Panc1 (cell line): ENCODE results near the gene SIPA1L2. TPM values are rescaled to one million over a fixed set of nuclear protein-coding genes. Genes with fewer than 3 reads are reported as not detected.

Source experiments
- ATAC-seq: fragments of 200-7000 bp; cut with Tn5 transposase; 2 replicates; pipeline ENCODE4 v1.9.1; 2020; ENCODE audit warnings: mild to moderate bottlenecking, moderate library complexity
- BruUV-seq: library from RNA; stranded (reverse); fragments of 400-500 nt; replicated peaks from 2 replicates; lab custom pipeline; 2021; lab: Mats Ljungman, UMichigan
- CTCF ChIA-PET: fragments of 300-600 bp; sonication (Branson Sonifier 250); formaldehyde crosslinking; loops from one replicate; lab custom pipeline; 2022; ENCODE audit warnings: antibody characterized with exemption; lab: Charles Lee
- POLR2A ChIA-PET: fragments of 300-600 bp; sonication (Branson Sonifier 250); formaldehyde crosslinking; loops from one replicate; lab custom pipeline; 2022; ENCODE audit warnings: antibody characterized with exemption; lab: Charles Lee
- DNase-seq: peaks from one replicate; pipeline ENCODE4 v3.0.0-alpha.2; 2010; ENCODE audit warnings: low read depth, low spot score
- H3K27ac ChIP-seq: 2 replicates; pipeline ENCODE4 v1.5.1; 2011; ENCODE audit warnings: mild to moderate bottlenecking, low read length, inconsistent platforms
- H3K27me3 ChIP-seq: fragments of 200-500 bp; sonication (Bioruptor generic); 2 replicates; pipeline ENCODE4 v1.6.0; 2014; ENCODE audit warnings: low read length, inconsistent platforms; ENCODE audit not compliant: control insufficient read depth, insufficient read depth
- H3K36me3 ChIP-seq: fragments of 200-500 bp; sonication (Bioruptor generic); 2 replicates; pipeline ENCODE4 v1.5.1; 2014; ENCODE audit warnings: inconsistent platforms, mild to moderate bottlenecking, low read length, moderate library complexity; ENCODE audit not compliant: control insufficient read depth, insufficient read depth
- H3K4me1 ChIP-seq: 2 replicates; pipeline ENCODE4 v1.5.1; 2011; ENCODE audit warnings: inconsistent platforms, mild to moderate bottlenecking, low read length, moderate library complexity; ENCODE audit not compliant: control insufficient read depth, insufficient read depth
- H3K4me3 ChIP-seq, 2 experiments: 2 replicates each; pipeline ENCODE4 v1.5.1; 2011 to 2012; ENCODE audit warnings: low read depth in 2 of 2, low read length in 2 of 2, mild to moderate bottlenecking in 2 of 2, inconsistent platforms in 1 of 2, moderate library complexity in 1 of 2
- H3K9me3 ChIP-seq: fragments of 200-500 bp; sonication (Bioruptor generic); 2 replicates; pipeline ENCODE4 v1.5.1; 2014; ENCODE audit warnings: low read depth, mild to moderate bottlenecking, inconsistent platforms, low read length, moderate library complexity; ENCODE audit not compliant: control insufficient read depth, insufficient read depth
- POLR2AphosphoS5 ChIP-seq: IDR thresholded peaks from 2 replicates; pipeline ENCODE4 v1.6.1; 2012; ENCODE audit warnings: mild to moderate bottlenecking, low read depth, low read length, moderate library complexity
- SIN3A ChIP-seq: IDR thresholded peaks from 2 replicates; pipeline ENCODE4 v1.6.1; 2012; ENCODE audit warnings: low read depth, mild to moderate bottlenecking, low read length, moderate library complexity, borderline replicate concordance; ENCODE audit not compliant: insufficient read depth
- TCF7L2 ChIP-seq: IDR thresholded peaks from 2 replicates; pipeline ENCODE4 v1.6.1; 2011; ENCODE audit warnings: mild to moderate bottlenecking, low read depth, low read length, inconsistent platforms
- in situ Hi-C: cut with HindIII; loops from 2 replicates; pipeline ENCODE4 v1.10.0; 2016; ENCODE audit warnings: low sequenced_read_pairs, low pct_unique_long_range_greater_than_20kb
- intact Hi-C: fragments of 100-400 bp; cut with micrococcal nuclease; formaldehyde crosslinking; loops from one replicate; pipeline ENCODE4 v1.10.0; 2022; ENCODE audit not compliant: unreplicated experiment
- total RNA-seq: library from RNA; stranded (reverse); gene quantifications from one replicate; pipeline ENCODE4 v1.2.1, GENCODE V29; 2021; ENCODE audit not compliant: unreplicated experiment
- TF ChIP-seq, protein P1 (sequence below), 2 experiments: IDR thresholded peaks; 2 replicates each; pipeline ENCODE4 v1.6.1; 2011 to 2012; ENCODE audit warnings: low read depth in 2 of 2, control low read depth in 1 of 2, low read length in 1 of 2, mild to moderate bottlenecking in 1 of 2, moderate library complexity in 1 of 2; ENCODE audit not compliant: insufficient read depth in 1 of 2
- TF ChIP-seq, protein P2 (sequence below): fragments of 450-650 bp; IDR thresholded peaks from 2 replicates; pipeline ENCODE4 v1.5.1; 2017; ENCODE audit warnings: mild to moderate bottlenecking

The SIPA1L2 gene
- total RNA-seq, 1 experiment from 2014 or later, result 5.2 TPM

DNA sequence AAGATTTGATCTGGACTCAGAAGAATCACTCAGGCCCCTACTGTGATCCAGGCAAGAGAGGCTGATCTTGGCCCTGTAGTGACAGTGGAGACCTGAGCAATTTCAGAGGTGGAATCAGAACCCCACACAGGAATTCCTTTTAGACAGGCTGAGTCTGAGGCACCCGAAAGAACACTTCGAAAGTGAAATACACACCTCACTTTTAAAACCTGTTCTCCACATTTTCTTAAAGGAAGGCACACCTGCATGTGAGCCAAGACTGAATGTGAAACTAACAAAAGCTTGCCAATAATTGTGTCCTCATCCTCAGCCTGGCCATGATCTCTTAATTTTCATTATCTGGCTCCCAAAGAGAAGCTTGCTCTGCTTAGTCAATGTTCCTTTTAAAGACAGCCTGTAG is 32.2 kb downstream of the SIPA1L2 start:
- TF ChIP-seq, protein P1, sequence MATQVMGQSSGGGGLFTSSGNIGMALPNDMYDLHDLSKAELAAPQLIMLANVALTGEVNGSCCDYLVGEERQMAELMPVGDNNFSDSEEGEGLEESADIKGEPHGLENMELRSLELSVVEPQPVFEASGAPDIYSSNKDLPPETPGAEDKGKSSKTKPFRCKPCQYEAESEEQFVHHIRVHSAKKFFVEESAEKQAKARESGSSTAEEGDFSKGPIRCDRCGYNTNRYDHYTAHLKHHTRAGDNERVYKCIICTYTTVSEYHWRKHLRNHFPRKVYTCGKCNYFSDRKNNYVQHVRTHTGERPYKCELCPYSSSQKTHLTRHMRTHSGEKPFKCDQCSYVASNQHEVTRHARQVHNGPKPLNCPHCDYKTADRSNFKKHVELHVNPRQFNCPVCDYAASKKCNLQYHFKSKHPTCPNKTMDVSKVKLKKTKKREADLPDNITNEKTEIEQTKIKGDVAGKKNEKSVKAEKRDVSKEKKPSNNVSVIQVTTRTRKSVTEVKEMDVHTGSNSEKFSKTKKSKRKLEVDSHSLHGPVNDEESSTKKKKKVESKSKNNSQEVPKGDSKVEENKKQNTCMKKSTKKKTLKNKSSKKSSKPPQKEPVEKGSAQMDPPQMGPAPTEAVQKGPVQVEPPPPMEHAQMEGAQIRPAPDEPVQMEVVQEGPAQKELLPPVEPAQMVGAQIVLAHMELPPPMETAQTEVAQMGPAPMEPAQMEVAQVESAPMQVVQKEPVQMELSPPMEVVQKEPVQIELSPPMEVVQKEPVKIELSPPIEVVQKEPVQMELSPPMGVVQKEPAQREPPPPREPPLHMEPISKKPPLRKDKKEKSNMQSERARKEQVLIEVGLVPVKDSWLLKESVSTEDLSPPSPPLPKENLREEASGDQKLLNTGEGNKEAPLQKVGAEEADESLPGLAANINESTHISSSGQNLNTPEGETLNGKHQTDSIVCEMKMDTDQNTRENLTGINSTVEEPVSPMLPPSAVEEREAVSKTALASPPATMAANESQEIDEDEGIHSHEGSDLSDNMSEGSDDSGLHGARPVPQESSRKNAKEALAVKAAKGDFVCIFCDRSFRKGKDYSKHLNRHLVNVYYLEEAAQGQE (IDR thresholded peaks at IDR 0.05; ENCODE audit: insufficient read depth in 1 of 2, low read depth in 2 of 2, low read length in 1 of 2), result no peak
- TF ChIP-seq, protein P2, sequence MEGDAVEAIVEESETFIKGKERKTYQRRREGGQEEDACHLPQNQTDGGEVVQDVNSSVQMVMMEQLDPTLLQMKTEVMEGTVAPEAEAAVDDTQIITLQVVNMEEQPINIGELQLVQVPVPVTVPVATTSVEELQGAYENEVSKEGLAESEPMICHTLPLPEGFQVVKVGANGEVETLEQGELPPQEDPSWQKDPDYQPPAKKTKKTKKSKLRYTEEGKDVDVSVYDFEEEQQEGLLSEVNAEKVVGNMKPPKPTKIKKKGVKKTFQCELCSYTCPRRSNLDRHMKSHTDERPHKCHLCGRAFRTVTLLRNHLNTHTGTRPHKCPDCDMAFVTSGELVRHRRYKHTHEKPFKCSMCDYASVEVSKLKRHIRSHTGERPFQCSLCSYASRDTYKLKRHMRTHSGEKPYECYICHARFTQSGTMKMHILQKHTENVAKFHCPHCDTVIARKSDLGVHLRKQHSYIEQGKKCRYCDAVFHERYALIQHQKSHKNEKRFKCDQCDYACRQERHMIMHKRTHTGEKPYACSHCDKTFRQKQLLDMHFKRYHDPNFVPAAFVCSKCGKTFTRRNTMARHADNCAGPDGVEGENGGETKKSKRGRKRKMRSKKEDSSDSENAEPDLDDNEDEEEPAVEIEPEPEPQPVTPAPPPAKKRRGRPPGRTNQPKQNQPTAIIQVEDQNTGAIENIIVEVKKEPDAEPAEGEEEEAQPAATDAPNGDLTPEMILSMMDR, result no peak
- TF ChIP-seq POLR2AphosphoS5 (no peak), SIN3A (no peak), TCF7L2 (no peak)
- CTCF ChIA-PET, result no interaction called here
- peaks cover 5% of the 10 kb centered on the region for H3K4me1 ChIP-seq
- intact Hi-C loops (no loop called here), in situ Hi-C loops (no loop called here)
- H3K36me3 ChIP-seq, result no peaks in the 10 kb centered on the region
- H3K27me3 ChIP-seq, result no peaks in the 10 kb centered on the region
- POLR2A ChIA-PET, result no interaction called here
- H3K4me3 ChIP-seq, result no peak overlapping the region
- DNase-seq (no peak), ATAC-seq (no peak)
- H3K27ac ChIP-seq, result no peak overlapping the region
- BruUV-seq, result no TSS peak
- H3K9me3 ChIP-seq, result no peaks in the 10 kb centered on the region

DNA sequence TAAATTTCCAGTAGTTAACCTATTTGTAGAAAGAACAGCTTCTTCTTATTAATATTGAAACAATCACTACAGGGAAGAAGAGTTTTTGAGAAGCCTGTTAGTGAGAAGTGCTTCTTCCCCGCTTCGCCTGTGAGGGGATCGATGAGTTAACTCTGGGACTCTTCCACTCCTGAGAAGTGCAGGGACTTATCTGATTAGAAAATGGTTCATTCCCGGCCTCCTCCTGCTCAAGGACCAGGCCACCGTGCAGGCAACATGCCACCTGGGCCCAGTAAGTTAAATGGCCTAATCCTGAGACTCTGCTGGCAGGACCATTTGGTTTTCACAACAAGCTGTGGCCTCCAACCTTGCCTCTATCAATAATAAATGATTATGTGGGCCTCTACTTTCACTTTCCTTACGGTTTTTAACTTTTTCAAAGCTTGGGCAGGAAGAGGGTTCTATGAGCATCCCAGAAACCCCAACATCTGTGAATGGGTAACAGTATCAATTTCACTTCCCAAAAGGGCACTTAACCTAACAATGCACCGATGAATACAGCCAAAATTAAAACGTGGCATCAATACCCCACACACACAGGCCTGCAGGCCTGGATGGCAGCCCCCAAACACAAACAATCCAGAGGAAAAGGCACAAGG is 33.1 kb downstream of the SIPA1L2 start:
- POLR2A ChIA-PET, result no interaction called here
- Histone ChIP-seq H3K4me1 (peaks cover 5% of the 10 kb centered on the region), H3K9me3 (no peaks in the 10 kb centered on the region), H3K36me3 (no peaks in the 10 kb centered on the region), H3K4me3 (no peak overlapping the region), H3K27me3 (no peaks in the 10 kb centered on the region), H3K27ac (no peak overlapping the region)
- no TSS peak for BruUV-seq
- ATAC-seq (no peak), DNase-seq (no peak)
- intact Hi-C loops (no loop called here), in situ Hi-C loops (no loop called here)
- no peak for TF ChIP-seq POLR2AphosphoS5
- TF ChIP-seq, protein P1 (IDR thresholded peaks at IDR 0.05; ENCODE audit: insufficient read depth in 1 of 2, low read depth in 2 of 2, low read length in 1 of 2), result no peak
- TF ChIP-seq SIN3A, result no peak
- no peak for TF ChIP-seq TCF7L2
- TF ChIP-seq, protein P2, result no peak
- CTCF ChIA-PET, result no interaction called here
